Gastrocnemius medialis (tissue), 4 donors: ENCODE data around the gene HSPG2. TPM values are rescaled to one million over a fixed set of nuclear protein-coding genes. Genes with fewer than 3 reads are reported as not detected.

Experiments
- ATAC-seq, 2 donors: fragments of 150-250 bp; one replicate each; pipeline ENCODE4 v1.9.1; 2016
- DNase-seq, 2 donors: peaks; one replicate each; pipeline ENCODE4 v3.0.0-alpha.2; 2019
- H3K27ac ChIP-seq, 4 donors: fragments of 200-600 bp; sonication (generic); 1 replicate in 1 of 4; 2 replicates in 3 of 4; pipeline ENCODE4 v1.5.1; 2016 to 2018; ENCODE audit warnings: mild to moderate bottlenecking in 2 of 4, moderate library complexity in 1 of 4
- H3K27me3 ChIP-seq, 3 donors: fragments of 200-600 bp; sonication (generic) in 2 of 3; 1 replicate in 1 of 3; 2 replicates in 2 of 3; pipeline versions ENCODE4 v1.5.1 to v1.6.0; 2016 to 2019; ENCODE audit warnings: mild to moderate bottlenecking in 1 of 3, moderate library complexity in 1 of 3
- H3K36me3 ChIP-seq, 2 donors: fragments of 200-600 bp; sonication (generic) in 1 of 2; one replicate each; pipeline ENCODE4 v1.5.1; 2017 to 2018
- H3K4me1 ChIP-seq, 2 donors: fragments of 200-600 bp; sonication (generic) in 1 of 2; one replicate each; pipeline ENCODE4 v1.5.1; 2016 to 2017; ENCODE audit warnings: mild to moderate bottlenecking in 2 of 2
- H3K4me3 ChIP-seq, 4 donors: fragments of 200-600 bp; sonication (generic) in 3 of 4; 1 replicate in 1 of 4; 2 replicates in 3 of 4; pipeline ENCODE4 v1.5.1; 2016 to 2019; ENCODE audit warnings: mild to moderate bottlenecking in 2 of 4
- H3K9me3 ChIP-seq, 3 donors: fragments of 200-600 bp; sonication (generic) in 2 of 3; 1 replicate in 1 of 3; 2 replicates in 2 of 3; pipeline ENCODE4 v1.5.1; 2016 to 2019
- POLR2A ChIP-seq, 2 donors: fragments of 450-650 bp; IDR thresholded peaks; one replicate each; pipeline ENCODE4 v1.6.1; 2017; ENCODE audit warnings: antibody characterized with exemption in 2 of 2, mild to moderate bottlenecking in 2 of 2, moderate library complexity in 2 of 2
- in situ Hi-C, 4 donors: fragments of 200-750 bp; cut with MboI; loops; one replicate each; pipeline versions ENCODE4 v1.15.0 to v1.8.0; 2017; ENCODE audit warnings: low sequenced_read_pairs in 4 of 4
- intact Hi-C: fragments of 100-400 bp; cut with DNase I; formaldehyde crosslinking; loops from one replicate; pipeline ENCODE4 v1.15.1; 2023; ENCODE audit warnings: low total_unique reads
- total RNA-seq, 4 donors: library from RNA; depleted of rRNA; stranded (reverse); fragments of >200 nt; gene quantifications; one replicate each; pipeline versions ENCODE4 v1.1.0 to v1.2.3, GENCODE V29; 2016
- TF ChIP-seq, protein P1 (sequence below), 5 experiments: fragments of 450-650 bp in 3 of 5; fragments of 200-600 bp in 2 of 5; sonication (generic) in 2 of 5; IDR thresholded peaks in 4 of 5; conservative IDR thresholded peaks in 1 of 5; 1 replicate in 4 of 5; 2 replicates in 1 of 5; pipeline ENCODE4 v1.5.1; 2016 to 2019; ENCODE audit warnings: antibody characterized with exemption in 5 of 5, mild to moderate bottlenecking in 3 of 5, moderate library complexity in 3 of 5

Gene HSPG2
- total RNA-seq, 4 donors from 2014 or later, result 68.9 to 108 (median 83.5) TPM

DNA sequence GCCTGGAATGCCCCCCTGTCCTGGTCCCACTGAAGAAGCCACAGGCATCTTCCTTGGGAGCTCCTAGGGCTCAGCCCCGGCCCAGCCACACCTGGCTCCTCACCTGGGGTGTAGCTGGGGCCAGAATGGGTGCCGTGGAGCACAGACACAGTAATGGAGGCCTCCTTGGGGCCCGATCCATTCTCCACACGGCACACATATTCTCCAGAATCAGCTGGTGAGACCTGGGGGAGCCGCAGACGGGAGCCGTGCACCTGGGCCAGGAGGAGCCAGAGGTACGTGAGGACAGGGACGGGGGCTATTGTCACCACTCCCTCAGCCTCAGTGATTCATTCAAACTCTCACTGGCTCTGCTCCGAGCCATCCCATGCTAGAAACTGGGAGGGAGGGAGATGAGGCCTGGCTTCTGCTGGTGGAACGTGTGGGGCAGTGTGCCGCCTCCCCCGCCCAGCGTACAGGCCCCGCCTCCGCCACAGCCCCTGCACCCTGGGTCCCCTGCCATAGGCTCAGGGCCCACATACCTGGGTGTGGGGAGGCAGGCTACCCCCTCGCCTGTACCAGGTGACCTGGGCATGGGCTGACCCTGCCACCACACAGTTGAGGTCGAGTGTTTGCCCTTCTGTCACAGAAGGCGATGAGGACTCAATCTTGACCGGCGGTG lies 82.9 kb downstream of the HSPG2 start:
- no peak overlapping the region for H3K27ac ChIP-seq
- TF ChIP-seq, protein P1, sequence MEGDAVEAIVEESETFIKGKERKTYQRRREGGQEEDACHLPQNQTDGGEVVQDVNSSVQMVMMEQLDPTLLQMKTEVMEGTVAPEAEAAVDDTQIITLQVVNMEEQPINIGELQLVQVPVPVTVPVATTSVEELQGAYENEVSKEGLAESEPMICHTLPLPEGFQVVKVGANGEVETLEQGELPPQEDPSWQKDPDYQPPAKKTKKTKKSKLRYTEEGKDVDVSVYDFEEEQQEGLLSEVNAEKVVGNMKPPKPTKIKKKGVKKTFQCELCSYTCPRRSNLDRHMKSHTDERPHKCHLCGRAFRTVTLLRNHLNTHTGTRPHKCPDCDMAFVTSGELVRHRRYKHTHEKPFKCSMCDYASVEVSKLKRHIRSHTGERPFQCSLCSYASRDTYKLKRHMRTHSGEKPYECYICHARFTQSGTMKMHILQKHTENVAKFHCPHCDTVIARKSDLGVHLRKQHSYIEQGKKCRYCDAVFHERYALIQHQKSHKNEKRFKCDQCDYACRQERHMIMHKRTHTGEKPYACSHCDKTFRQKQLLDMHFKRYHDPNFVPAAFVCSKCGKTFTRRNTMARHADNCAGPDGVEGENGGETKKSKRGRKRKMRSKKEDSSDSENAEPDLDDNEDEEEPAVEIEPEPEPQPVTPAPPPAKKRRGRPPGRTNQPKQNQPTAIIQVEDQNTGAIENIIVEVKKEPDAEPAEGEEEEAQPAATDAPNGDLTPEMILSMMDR (IDR thresholded peaks at IDR 0.05 in 4 of 5, conservative IDR thresholded peaks at IDR 0.05 in 1 of 5), result no peak
- no peak for TF ChIP-seq POLR2A (IDR thresholded peaks at IDR 0.05)
- no peak for ATAC-seq

GRCh38 chr1:21853131-21853427 lies 84.0 kb downstream of the HSPG2 start:
- no peaks in the 10 kb centered on the region for H3K9me3 ChIP-seq
- H3K27ac ChIP-seq, result no peak overlapping the region
- H3K4me3 ChIP-seq, result no peak overlapping the region
- no peak for TF ChIP-seq POLR2A (IDR thresholded peaks at IDR 0.05)
- TF ChIP-seq, protein P1 (IDR thresholded peaks at IDR 0.05 in 4 of 5, conservative IDR thresholded peaks at IDR 0.05 in 1 of 5), result no peak
- peaks cover 0 to 90% of the 10 kb centered on the region in 2 donors for H3K36me3 ChIP-seq
- H3K4me1 ChIP-seq, result no peaks in the 10 kb centered on the region
- in situ Hi-C loops, result loop anchor here in 2 of 4 donors (25.0 kb wide), 1 partner anchor 109 kb away; no protein-coding TSS in a partner anchor
- intact Hi-C loops, result no loop called here
- DNase-seq (no peak), ATAC-seq (no peak)
- H3K27me3 ChIP-seq, result no peaks in the 10 kb centered on the region

More for the DNA sequence above, 82.9 kb downstream of the HSPG2 start:
- intact Hi-C loops (no loop called here), in situ Hi-C loops (loop anchor here in 2 of 4 donors (25.0 kb wide), 1 partner anchor 108 kb away; no protein-coding TSS in a partner anchor)
- Histone ChIP-seq H3K36me3 (peaks cover 0 to 90% of the 10 kb centered on the region in 2 donors), H3K4me1 (no peaks in the 10 kb centered on the region), H3K27me3 (no peaks in the 10 kb centered on the region), H3K9me3 (no peaks in the 10 kb centered on the region), H3K4me3 (no peak overlapping the region)
- no peak for DNase-seq

DNA sequence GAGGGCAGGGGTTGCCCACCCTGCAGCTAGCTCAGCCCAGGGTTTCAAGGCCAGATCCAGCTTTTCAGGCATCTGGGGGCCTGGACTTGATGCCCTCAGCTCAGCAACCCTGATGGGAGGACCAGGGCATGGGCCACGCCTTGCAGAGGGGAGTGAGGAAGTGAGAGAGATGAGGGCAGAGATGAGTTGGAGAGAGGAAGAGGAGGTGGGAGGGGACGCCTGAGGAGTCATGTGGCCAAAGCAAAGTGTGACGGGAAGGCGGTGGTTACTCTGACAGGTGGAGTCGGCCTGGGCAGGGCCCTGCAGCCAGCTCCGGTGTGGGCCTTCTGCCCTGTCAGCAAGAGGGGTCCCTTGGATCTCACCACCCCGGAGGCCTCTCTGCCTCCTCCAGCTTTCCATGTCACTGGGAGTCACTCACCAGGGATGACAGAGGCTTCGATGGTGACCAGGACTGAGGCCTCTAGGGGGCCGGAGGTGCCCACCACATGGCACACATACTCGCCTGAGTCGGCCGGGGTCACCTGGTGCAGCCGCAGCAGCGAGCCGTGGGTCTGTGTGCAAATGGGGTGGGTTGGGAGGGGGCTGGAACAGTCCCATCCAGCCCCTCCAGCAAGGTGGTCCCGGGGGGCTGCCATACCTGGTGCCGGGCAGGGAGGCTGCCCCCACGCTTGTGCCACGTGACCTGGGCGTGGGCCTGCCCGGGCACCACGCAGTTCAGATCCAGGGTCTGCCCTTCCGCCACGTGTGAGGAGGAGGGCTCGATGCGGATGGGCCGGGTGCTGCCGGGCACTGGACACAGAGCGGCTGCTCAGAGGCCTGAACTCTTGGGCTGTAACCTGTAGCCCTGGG lies 84.6 kb downstream of the HSPG2 start:
- H3K4me3 ChIP-seq, result no peak overlapping the region
- ATAC-seq (no peak), DNase-seq (no peak)
- peaks cover 0 to 90% of the 10 kb centered on the region in 2 donors for H3K36me3 ChIP-seq
- intact Hi-C loops, result no loop called here
- TF ChIP-seq POLR2A (IDR thresholded peaks at IDR 0.05), result no peak
- TF ChIP-seq, protein P1 (IDR thresholded peaks at IDR 0.05 in 4 of 5, conservative IDR thresholded peaks at IDR 0.05 in 1 of 5), result no peak
- no peaks in the 10 kb centered on the region for H3K4me1 ChIP-seq
- no peaks in the 10 kb centered on the region for H3K27me3 ChIP-seq
- no peaks in the 10 kb centered on the region for H3K9me3 ChIP-seq
- no peak overlapping the region for H3K27ac ChIP-seq
- in situ Hi-C loops, result loop anchor here in 2 of 4 donors (25.0 kb wide), 1 partner anchor 110 kb away; no protein-coding TSS in a partner anchor

DNA sequence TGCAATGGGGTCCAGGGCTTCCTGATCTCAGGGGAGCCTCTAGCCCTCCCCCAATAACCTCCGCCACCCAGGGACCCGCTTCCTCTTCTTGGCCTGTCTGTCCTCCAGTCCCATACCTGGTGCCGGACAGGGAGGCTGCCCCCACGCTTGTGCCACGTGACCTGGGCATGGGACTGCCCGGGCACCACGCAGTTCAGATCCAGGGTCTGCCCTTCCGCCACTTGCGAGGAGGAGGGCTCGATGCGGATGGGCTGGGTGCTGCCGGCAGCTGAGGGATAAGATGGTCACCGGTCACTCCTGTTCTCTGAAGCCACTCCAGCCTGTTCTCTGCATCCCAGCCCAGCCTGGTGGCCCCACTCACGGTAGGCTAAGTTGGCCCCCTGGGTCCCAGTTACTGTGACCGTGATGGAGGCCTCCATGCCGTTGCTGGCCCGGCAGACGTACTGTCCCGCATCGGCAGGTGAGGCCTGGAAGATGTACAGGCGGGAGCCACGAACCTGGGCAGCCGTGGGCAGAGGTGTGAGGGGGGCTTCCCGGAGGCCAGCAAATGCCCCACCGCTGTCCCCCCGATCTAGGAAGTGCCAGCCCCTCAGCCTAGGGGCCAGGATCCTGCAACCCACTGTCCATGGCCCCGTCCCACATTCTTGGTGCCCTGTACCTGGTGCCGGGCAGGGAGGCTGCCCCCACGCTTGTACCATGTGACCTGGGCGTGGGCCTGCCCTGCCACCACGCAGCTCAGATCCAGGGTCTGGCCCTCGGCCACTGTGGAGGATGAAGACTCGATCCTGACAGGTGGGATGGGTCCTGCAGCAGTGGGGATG lies 85.5 kb downstream of the HSPG2 start:
- intact Hi-C loops, result no loop called here
- DNase-seq (no peak), ATAC-seq (no peak)
- Histone ChIP-seq H3K4me1 (no peaks in the 10 kb centered on the region), H3K36me3 (peaks cover 0 to 88% of the 10 kb centered on the region in 2 donors), H3K27me3 (no peaks in the 10 kb centered on the region), H3K9me3 (no peaks in the 10 kb centered on the region), H3K27ac (no peak overlapping the region), H3K4me3 (no peak overlapping the region)
- in situ Hi-C loops, result loop anchor here in 2 of 4 donors (25.0 kb wide), 1 partner anchor 111 kb away; no protein-coding TSS in a partner anchor
- no peak for TF ChIP-seq POLR2A (IDR thresholded peaks at IDR 0.05)
- TF ChIP-seq, protein P1 (IDR thresholded peaks at IDR 0.05 in 4 of 5, conservative IDR thresholded peaks at IDR 0.05 in 1 of 5), result no peak
